Prostate gland (tissue), 2 donors: ENCODE results near the gene PLXNB2.

ENCODE experiments used
- POLR2A ChIP-seq: fragments of 450-650 bp; IDR thresholded peaks from one replicate; pipeline ENCODE4 v1.6.1; 2016; ENCODE audit warnings: antibody characterized with exemption, mild to moderate bottlenecking
- TF ChIP-seq, protein P1 (sequence below), 4 experiments: fragments of 200-600 bp in 2 of 4; fragments of 450-650 bp in 2 of 4; sonication (generic) in 2 of 4; IDR thresholded peaks; 1 replicate in 3 of 4; 2 replicates in 1 of 4; pipeline ENCODE4 v1.5.1; 2016 to 2019; ENCODE audit warnings: antibody characterized with exemption in 4 of 4, mild to moderate bottlenecking in 2 of 4, moderate library complexity in 2 of 4

DNA sequence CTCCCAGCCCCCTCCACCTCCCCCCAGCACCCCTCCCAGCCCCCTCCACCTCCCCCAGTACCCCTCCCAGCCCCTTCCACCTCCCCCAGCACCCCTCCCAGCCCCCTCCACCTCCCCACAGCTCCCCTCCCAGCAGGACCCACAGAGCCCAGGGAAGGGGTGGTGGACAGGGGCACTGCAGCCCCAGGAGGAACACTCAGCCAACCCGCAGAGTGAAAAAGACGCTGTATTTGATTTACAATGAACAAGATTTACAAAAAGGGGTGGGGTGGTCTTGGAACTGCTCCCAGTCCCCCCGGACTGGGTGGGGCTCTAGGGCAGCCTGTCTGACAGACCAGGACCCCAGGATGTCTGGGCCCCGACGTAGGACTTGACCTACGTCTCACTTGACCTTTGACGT, 32.7 kb downstream of the PLXNB2 start:
- TF ChIP-seq, protein P1, sequence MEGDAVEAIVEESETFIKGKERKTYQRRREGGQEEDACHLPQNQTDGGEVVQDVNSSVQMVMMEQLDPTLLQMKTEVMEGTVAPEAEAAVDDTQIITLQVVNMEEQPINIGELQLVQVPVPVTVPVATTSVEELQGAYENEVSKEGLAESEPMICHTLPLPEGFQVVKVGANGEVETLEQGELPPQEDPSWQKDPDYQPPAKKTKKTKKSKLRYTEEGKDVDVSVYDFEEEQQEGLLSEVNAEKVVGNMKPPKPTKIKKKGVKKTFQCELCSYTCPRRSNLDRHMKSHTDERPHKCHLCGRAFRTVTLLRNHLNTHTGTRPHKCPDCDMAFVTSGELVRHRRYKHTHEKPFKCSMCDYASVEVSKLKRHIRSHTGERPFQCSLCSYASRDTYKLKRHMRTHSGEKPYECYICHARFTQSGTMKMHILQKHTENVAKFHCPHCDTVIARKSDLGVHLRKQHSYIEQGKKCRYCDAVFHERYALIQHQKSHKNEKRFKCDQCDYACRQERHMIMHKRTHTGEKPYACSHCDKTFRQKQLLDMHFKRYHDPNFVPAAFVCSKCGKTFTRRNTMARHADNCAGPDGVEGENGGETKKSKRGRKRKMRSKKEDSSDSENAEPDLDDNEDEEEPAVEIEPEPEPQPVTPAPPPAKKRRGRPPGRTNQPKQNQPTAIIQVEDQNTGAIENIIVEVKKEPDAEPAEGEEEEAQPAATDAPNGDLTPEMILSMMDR (IDR thresholded peaks at IDR 0.05): no peak
- TF ChIP-seq POLR2A: no peak
